Activated CD4-positive, alpha-beta T cell treated with anti-CD3 and anti-CD28 coated beads, Interleukin-2, amount 50 U/mL, for 16 hours (primary cell): ENCODE measurements around the gene KCNK2.

Source experiments
- DNase-seq: peaks from one replicate; pipeline ENCODE4 v3.0.0-alpha.2; 2020

The KCNK2 gene

GRCh38 chr1:215095524-215095923, 13.0 kb downstream of the KCNK2 start:
- DNase-seq = no peak

GRCh38 chr1:215101511-215101910, 19.0 kb downstream of the KCNK2 start:
- no peak for DNase-seq

- no peak for DNase-seq
These were observed 21.7 kb downstream of the KCNK2 start for GRCh38 chr1:215104283-215104682.

GRCh38 chr1:215106067-215106466, 23.5 kb downstream of the KCNK2 start:
- no peak for DNase-seq

GRCh38 chr1:215109171-215109570, 26.6 kb downstream of the KCNK2 start:
- DNase-seq = no peak

GRCh38 chr1:215111916-215112315, 29.4 kb downstream of the KCNK2 start:
- no peak for DNase-seq

- no peak for DNase-seq
These were observed 31.2 kb downstream of the KCNK2 start for GRCh38 chr1:215113776-215114153.

- no peak for DNase-seq
These were observed 31.8 kb downstream of the KCNK2 start for GRCh38 chr1:215114154-215114933.

- DNase-seq = no peak
These were observed 33.2 kb downstream of the KCNK2 start for GRCh38 chr1:215115760-215116159.

- no peak for DNase-seq
These were observed 35.5 kb downstream of the KCNK2 start for GRCh38 chr1:215118081-215118480.

- no peak for DNase-seq
These were observed 36.5 kb downstream of the KCNK2 start for GRCh38 chr1:215119056-215119455.

- DNase-seq = no peak
These were observed 37.3 kb downstream of the KCNK2 start for GRCh38 chr1:215119719-215120365.

GRCh38 chr1:215128504-215128903, 46.0 kb downstream of the KCNK2 start:
- no peak for DNase-seq

GRCh38 chr1:215131291-215131690, 48.8 kb downstream of the KCNK2 start:
- DNase-seq = no peak

- no peak for DNase-seq
These were observed 49.6 kb downstream of the KCNK2 start for GRCh38 chr1:215132156-215132555.

- no peak for DNase-seq
These were observed 51.0 kb downstream of the KCNK2 start for GRCh38 chr1:215133532-215133931.

GRCh38 chr1:215137985-215138384, 55.4 kb downstream of the KCNK2 start:
- DNase-seq = no peak

- no peak for DNase-seq
These were observed 57.6 kb downstream of the KCNK2 start for GRCh38 chr1:215140135-215140534.

GRCh38 chr1:215141460-215141859, 58.9 kb downstream of the KCNK2 start:
- DNase-seq = no peak

GRCh38 chr1:215143497-215143896, 61.0 kb downstream of the KCNK2 start:
- DNase-seq = no peak

- no peak for DNase-seq
These were observed 63.9 kb downstream of the KCNK2 start for GRCh38 chr1:215146240-215146975.

- DNase-seq = no peak
These were observed 64.5 kb downstream of the KCNK2 start for GRCh38 chr1:215147024-215147423.

- DNase-seq = no peak
These were observed 69.5 kb downstream of the KCNK2 start for GRCh38 chr1:215151841-215152549.
